ENCODE data around the gene HMGXB3.

DNA sequence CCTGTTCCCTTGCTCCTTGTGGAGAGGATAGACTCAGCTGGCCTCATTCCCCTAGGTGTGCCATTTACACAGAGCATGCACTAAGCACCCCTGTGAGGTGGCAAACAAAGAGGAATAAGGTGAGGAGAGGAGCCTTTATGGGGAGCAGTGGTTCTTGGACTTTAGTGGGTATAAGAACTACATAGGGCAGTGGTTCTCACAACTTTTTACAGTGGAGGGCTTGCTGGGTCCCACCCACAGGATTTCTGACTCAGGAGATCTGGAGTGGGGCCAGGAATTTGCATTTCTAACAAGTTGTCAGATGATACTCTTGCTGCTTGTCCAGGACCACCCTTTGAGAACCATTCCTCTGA, 43.8 kb downstream of the HMGXB3 start:
- no peak for TF ChIP-seq POLR2A (IDR thresholded peaks at IDR 0.05)
- no peak for TF ChIP-seq CTCF (IDR thresholded peaks at IDR 0.05)

Data from body of pancreas (tissue), 4 donors.